ENCODE data around the gene PIK3R3. TPM values are rescaled to one million over a fixed set of nuclear protein-coding genes. Genes with fewer than 3 reads are reported as not detected.

Gene PIK3R3
- polyA plus RNA-seq, result 6.8 to 11.9 TPM (median 11.7 TPM) in 3 replicates
- 1.7 TPM for polyA plus RNA-seq (2011; ENCODE audit: low read depth)
- 6.5 and 9.3 TPM in 2 replicates for polyA plus RNA-seq (2011; cell fraction: cytosol; rRNA removed)
- polyA plus RNA-seq (2011; cell fraction: nucleus; rRNA removed), result 10.5 and 12.5 TPM in 2 replicates
- 2.9 and 9.7 TPM in 2 replicates for polyA plus RNA-seq (2012; ENCODE audit: low replicate concordance)
- polyA minus RNA-seq, result 6.6 to 22.0 TPM (median 16.7 TPM) in 3 replicates
- 10.0 TPM for polyA minus RNA-seq (2011; cell fraction: cytosol; rRNA and poly(A)+ RNA removed)
- 11.1 and 21.7 TPM in 2 replicates for polyA minus RNA-seq (2011; cell fraction: nucleus; rRNA and poly(A)+ RNA removed)

DNA sequence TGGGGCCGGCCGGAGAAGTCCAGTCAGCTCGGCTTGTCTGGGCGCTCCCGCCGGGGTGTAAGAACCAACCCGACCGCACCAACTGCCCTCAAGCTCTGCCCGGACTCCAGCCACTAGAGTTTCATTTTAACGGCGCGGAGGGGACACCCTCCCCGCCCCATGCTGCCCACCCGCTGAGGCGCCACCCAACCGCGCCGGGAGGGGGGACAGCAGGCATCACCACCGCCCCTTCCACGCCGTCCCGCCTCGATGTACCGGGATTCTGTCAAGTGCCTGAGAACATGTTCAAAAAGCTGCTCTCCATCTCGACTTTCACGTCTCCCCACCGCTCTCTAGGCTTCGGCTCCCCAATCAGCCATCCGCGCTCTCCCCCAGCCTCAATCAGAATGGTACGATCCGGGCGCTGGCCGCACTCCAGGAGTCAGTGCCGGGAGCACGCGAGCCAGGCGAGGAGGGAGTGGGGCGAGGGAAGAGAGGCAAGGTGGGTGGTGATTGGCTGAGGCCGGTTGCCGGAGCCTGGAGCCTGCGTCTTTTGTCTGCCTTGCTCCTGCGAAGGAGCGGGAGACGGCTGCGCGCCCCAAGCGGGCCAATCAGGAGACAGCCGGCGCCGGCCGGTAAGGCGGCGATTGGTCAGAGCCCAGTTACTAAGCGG is at the start of gene PIK3R3:
Gene PIK3R3, minus strand, starts transcription at position 101 of the 652 bp plus-strand sequence. CDS start 677 bp downstream, outside the sequence.
- no peak for TF ChIP-seq CTCF (optimal IDR thresholded peaks at IDR 0.05 in 1 of 3, IDR thresholded peaks at IDR 0.05 in 1 of 3, conservative IDR thresholded peaks at IDR 0.05 in 1 of 3; ENCODE audit: extremely low read depth in 1 of 3, insufficient read depth in 2 of 3, low read length in 3 of 3)
- no peak for TF ChIP-seq EZH2 (IDR thresholded peaks at IDR 0.05; ENCODE audit: low read length)
- dilution Hi-C loops (cut with MboI; ENCODE audit: extremely low pct_ligation_motif_present, low sequenced_read_pairs), result no loop called here
- H2AFZ ChIP-seq (ENCODE audit: control insufficient read depth, low read length), result peak within 1 kb of the TSS; percentile 97
- peak; percentile 88 for DNase-seq (ENCODE audit: low read depth, low spot score)
- peaks cover 15% of the 10 kb centered on the region for H3K4me1 ChIP-seq (ENCODE audit: control insufficient read depth, extremely low read depth, insufficient read depth, low read length)
- H3K9ac ChIP-seq (ENCODE audit: control insufficient read depth, extremely low read depth, insufficient read depth, low read length), result peak within 1 kb of the TSS; percentile 88
- peak within 1 kb of the TSS; percentile 96 for H3K4me2 ChIP-seq (ENCODE audit: control insufficient read depth, extremely low read depth, insufficient read depth, low read depth, low read length)
- peak within 1 kb of the TSS; percentile 91 for H3K27ac ChIP-seq (ENCODE audit: control insufficient read depth, insufficient read depth, low read length)
- peak within 1 kb of the TSS; percentile 64 to 95 (median 85) for H3K4me3 ChIP-seq (ENCODE audit: control insufficient read depth in 2 of 3, extremely low read depth in 1 of 3, insufficient read depth in 2 of 3, low read depth in 1 of 3, low read length in 3 of 3)
- no peaks in the 10 kb centered on the region for H4K20me1 ChIP-seq (ENCODE audit: control insufficient read depth, extremely low read depth, insufficient read depth, low read length)
- peaks cover 5% of the 10 kb centered on the region for H3K27me3 ChIP-seq (ENCODE audit: control insufficient read depth, extremely low read depth, insufficient read depth, low read length)
- H3K79me2 ChIP-seq (ENCODE audit: control insufficient read depth, insufficient read depth, low read length), result no peaks in the 10 kb centered on the region
- no peaks in the 10 kb centered on the region for H3K9me1 ChIP-seq (ENCODE audit: control insufficient read depth, extremely low read depth, insufficient read depth, low read length)
- no peaks in the 10 kb centered on the region for H3K36me3 ChIP-seq (ENCODE audit: control insufficient read depth in 2 of 2, extremely low read depth in 1 of 2, insufficient read depth in 2 of 2, low read length in 2 of 2)
- FAIRE-seq, result peak; percentile 85
- H3K9me3 ChIP-seq (ENCODE audit: control insufficient read depth, low read depth, low read length), result no peaks in the 10 kb centered on the region

GRCh38 chr1:46181343-46182260 is 49.2 kb upstream of the PIK3R3 start:
- H4K20me1 ChIP-seq (ENCODE audit: control insufficient read depth, extremely low read depth, insufficient read depth, low read length), result no peaks in the 10 kb centered on the region
- peak overlapping the region; percentile 52 to 60 (median 54) for H3K4me3 ChIP-seq (ENCODE audit: control insufficient read depth in 2 of 3, extremely low read depth in 1 of 3, insufficient read depth in 2 of 3, low read depth in 1 of 3, low read length in 3 of 3)
- peak overlapping the region; percentile 25 for H2AFZ ChIP-seq (ENCODE audit: control insufficient read depth, low read length)
- peak overlapping the region; percentile 60 for H3K9ac ChIP-seq (ENCODE audit: control insufficient read depth, extremely low read depth, insufficient read depth, low read length)
- TF ChIP-seq CTCF (optimal IDR thresholded peaks at IDR 0.05 in 1 of 3, IDR thresholded peaks at IDR 0.05 in 1 of 3, conservative IDR thresholded peaks at IDR 0.05 in 1 of 3; ENCODE audit: extremely low read depth in 1 of 3, insufficient read depth in 2 of 3, low read length in 3 of 3), result no peak
- no peak for TF ChIP-seq EZH2 (IDR thresholded peaks at IDR 0.05; ENCODE audit: low read length)
- H3K27me3 ChIP-seq (ENCODE audit: control insufficient read depth, extremely low read depth, insufficient read depth, low read length), result no peaks in the 10 kb centered on the region
- dilution Hi-C loops (cut with MboI; ENCODE audit: extremely low pct_ligation_motif_present, low sequenced_read_pairs), result loop anchor here (25.0 kb wide), 1 partner anchor 144 kb away; no protein-coding TSS in a partner anchor
- peaks cover 65% of the 10 kb centered on the region for H3K4me1 ChIP-seq (ENCODE audit: control insufficient read depth, extremely low read depth, insufficient read depth, low read length)
- FAIRE-seq, result peak; percentile 63
- H3K4me2 ChIP-seq (ENCODE audit: control insufficient read depth, extremely low read depth, insufficient read depth, low read depth, low read length), result peak overlapping the region; percentile 92
- H3K9me1 ChIP-seq (ENCODE audit: control insufficient read depth, extremely low read depth, insufficient read depth, low read length), result peaks cover 4% of the 10 kb centered on the region
- peak overlapping the region; percentile 80 for H3K27ac ChIP-seq (ENCODE audit: control insufficient read depth, insufficient read depth, low read length)
- H3K36me3 ChIP-seq (ENCODE audit: control insufficient read depth in 2 of 2, extremely low read depth in 1 of 2, insufficient read depth in 2 of 2, low read length in 2 of 2), result peaks cover 14 to 18% of the 10 kb centered on the region in 2 experiments
- no peaks in the 10 kb centered on the region for H3K9me3 ChIP-seq (ENCODE audit: control insufficient read depth, low read depth, low read length)
- peaks cover 6% of the 10 kb centered on the region for H3K79me2 ChIP-seq (ENCODE audit: control insufficient read depth, insufficient read depth, low read length)
- peak; percentile 60 for DNase-seq (ENCODE audit: low read depth, low spot score)

Measured in keratinocyte (primary cell).